22Rv1 (cell line): ENCODE results near the gene DARS2.

ENCODE experiments used
- H3K27ac ChIP-seq: fragments of 450-650 bp; 2 replicates; pipeline ENCODE4 v1.5.1; 2017
- CTCF ChIP-seq: fragments of 450-650 bp; IDR thresholded peaks from 2 replicates; pipeline ENCODE4 v1.5.1; 2017; ENCODE audit warnings: mild to moderate bottlenecking
- ZFX ChIP-seq: fragments of 450-650 bp; IDR thresholded peaks from 2 replicates; pipeline ENCODE4 v1.6.1; 2017; ENCODE audit warnings: antibody characterized with exemption, borderline replicate concordance

DARS2 gene

GRCh38 chr1:173867753-173868265 is 43.3 kb downstream of the DARS2 start, which contains the start of gene GAS5:
Gene GAS5 (minus strand): TSS chr1:173867989.
- peak within 1 kb of the TSS; percentile 99 for H3K27ac ChIP-seq
- no peak for TF ChIP-seq ZFX
- no peak for TF ChIP-seq CTCF

- TF ChIP-seq CTCF (peak; percentile 21), ZFX (no peak)
- peak within 1 kb of the TSS; percentile 99 for H3K27ac ChIP-seq
Measured at GRCh38 chr1:173868266-173869020, 44.0 kb downstream of the DARS2 start, which contains the start of gene ZBTB37. Gene ZBTB37 (plus strand): TSS chr1:173868380. CDS start chr1:173870226, 1,846 bp downstream.

GRCh38 chr1:173869021-173869359 is 44.5 kb downstream of the DARS2 start:
- H3K27ac ChIP-seq, result peak overlapping the region; percentile 99
- TF ChIP-seq CTCF (no peak), ZFX (no peak)

- no peak for TF ChIP-seq CTCF
- TF ChIP-seq ZFX, result no peak
- H3K27ac ChIP-seq, result peak overlapping the region; percentile 99; the same call in 1 of the 2 replicates
Measured at GRCh38 chr1:173870252-173871075, 46.0 kb downstream of the DARS2 start.

GRCh38 chr1:173871091-173871490 is 46.6 kb downstream of the DARS2 start:
- H3K27ac ChIP-seq, result no peak overlapping the region
- TF ChIP-seq CTCF (no peak), ZFX (no peak)

- no peak overlapping the region for H3K27ac ChIP-seq
- TF ChIP-seq ZFX, result no peak
- TF ChIP-seq CTCF, result no peak
Measured at GRCh38 chr1:173871500-173871899, 47.0 kb downstream of the DARS2 start.

- peak overlapping the region; percentile 65 for H3K27ac ChIP-seq
- no peak for TF ChIP-seq CTCF
- TF ChIP-seq ZFX, result no peak
Measured at GRCh38 chr1:173876732-173877131, 52.3 kb downstream of the DARS2 start.
